Measurements from ENCODE around the gene CPED1. TPM values are rescaled to one million over a fixed set of nuclear protein-coding genes. Genes with fewer than 3 reads are reported as not detected.

CPED1 gene
- total RNA-seq, 1 donor from 2014 or later: not detected

DNA sequence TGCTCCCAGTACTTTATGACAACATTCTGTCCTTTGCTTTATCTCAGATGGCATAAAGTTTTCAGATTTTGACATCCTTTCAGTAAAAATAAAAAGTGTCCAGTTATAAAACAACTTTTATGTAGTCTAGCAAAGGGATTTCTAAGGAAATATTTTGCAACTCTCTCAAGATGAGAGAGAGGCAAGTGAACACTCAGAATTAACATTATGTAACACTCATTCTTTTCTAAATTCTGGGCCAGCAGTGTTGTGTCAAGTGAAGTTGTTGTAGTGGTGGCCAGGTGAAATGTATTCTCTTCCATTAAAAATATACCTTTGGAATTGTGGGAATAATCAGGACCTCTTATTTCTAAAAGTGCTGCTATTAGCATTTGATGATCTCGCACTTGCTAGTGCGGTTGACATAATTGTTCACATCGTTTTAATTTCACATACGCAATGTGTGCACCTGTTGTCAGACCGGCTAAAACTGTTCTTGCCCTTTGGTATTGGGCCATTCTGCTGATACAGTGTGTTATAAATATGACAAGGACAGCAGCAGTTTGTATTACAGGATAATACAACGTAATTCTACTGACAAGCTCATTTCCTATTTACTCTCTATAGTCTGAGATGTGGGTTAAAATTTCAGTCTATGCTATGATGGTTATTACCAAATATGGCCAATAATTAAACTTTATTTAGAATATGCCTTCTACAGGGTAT lies 23.8 kb downstream of the CPED1 start:
- no peak overlapping the region for H3K4me3 Mint-ChIP-seq
- no peaks in the 10 kb centered on the region for H3K9me3 ChIP-seq (ENCODE audit: low read depth)
- no peak overlapping the region for H3K4me2 ChIP-seq
- peaks cover 2% of the 10 kb centered on the region for H3K27me3 Mint-ChIP-seq (ENCODE audit: insufficient read depth, low read depth)
- no peaks in the 10 kb centered on the region for H3K36me3 ChIP-seq
- no peak for DNase-seq (ENCODE audit: low spot score)
- TF ChIP-seq EZH2phosphoT487 (IDR thresholded peaks at IDR 0.05): no peak
- no peak for TF ChIP-seq EZH2 (IDR thresholded peaks at IDR 0.05)
- TF ChIP-seq, protein P1, sequence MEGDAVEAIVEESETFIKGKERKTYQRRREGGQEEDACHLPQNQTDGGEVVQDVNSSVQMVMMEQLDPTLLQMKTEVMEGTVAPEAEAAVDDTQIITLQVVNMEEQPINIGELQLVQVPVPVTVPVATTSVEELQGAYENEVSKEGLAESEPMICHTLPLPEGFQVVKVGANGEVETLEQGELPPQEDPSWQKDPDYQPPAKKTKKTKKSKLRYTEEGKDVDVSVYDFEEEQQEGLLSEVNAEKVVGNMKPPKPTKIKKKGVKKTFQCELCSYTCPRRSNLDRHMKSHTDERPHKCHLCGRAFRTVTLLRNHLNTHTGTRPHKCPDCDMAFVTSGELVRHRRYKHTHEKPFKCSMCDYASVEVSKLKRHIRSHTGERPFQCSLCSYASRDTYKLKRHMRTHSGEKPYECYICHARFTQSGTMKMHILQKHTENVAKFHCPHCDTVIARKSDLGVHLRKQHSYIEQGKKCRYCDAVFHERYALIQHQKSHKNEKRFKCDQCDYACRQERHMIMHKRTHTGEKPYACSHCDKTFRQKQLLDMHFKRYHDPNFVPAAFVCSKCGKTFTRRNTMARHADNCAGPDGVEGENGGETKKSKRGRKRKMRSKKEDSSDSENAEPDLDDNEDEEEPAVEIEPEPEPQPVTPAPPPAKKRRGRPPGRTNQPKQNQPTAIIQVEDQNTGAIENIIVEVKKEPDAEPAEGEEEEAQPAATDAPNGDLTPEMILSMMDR (IDR thresholded peaks at IDR 0.05): no peak
- no peak overlapping the region for H3K27ac Mint-ChIP-seq
- no peaks in the 10 kb centered on the region for H3K36me3 Mint-ChIP-seq
- no peaks in the 10 kb centered on the region for H3K79me2 ChIP-seq (ENCODE audit: low read depth)
- H3K27ac ChIP-seq: no peak overlapping the region
- peaks cover 3% of the 10 kb centered on the region for H3K4me1 Mint-ChIP-seq
- H4K20me1 ChIP-seq (ENCODE audit: low read depth): no peaks in the 10 kb centered on the region
- no peak overlapping the region for H3K4me3 ChIP-seq
- H3K9me3 Mint-ChIP-seq: no peaks in the 10 kb centered on the region
- no peak overlapping the region for H3K9ac ChIP-seq
- no peaks in the 10 kb centered on the region for H3K4me1 ChIP-seq
- no peak overlapping the region for H2AFZ ChIP-seq (replicated peaks)
- H3K27me3 ChIP-seq: no peaks in the 10 kb centered on the region
- H3F3A ChIP-seq (ENCODE audit: low read depth): no peaks in the 10 kb centered on the region

DNA sequence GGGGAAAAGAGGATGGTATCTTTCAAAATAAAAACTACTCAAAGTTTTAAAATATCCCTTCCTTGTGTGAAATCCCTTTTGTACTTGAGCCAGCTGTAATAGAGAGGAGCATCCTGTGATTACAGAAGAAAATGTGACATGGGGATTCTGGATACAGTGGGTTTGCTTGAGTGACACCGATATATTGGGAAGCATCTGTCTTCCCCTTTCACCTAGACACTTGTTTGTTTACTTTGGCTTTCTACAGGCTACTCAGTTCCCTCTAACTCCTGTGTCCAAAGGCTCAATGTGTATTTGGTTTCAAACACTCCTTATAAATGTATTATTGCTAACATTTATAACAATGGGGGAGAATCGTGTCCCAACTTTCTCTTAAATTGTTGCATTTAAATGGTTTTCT lies 24.4 kb downstream of the CPED1 start:
- H3K36me3 Mint-ChIP-seq: no peaks in the 10 kb centered on the region
- Histone ChIP-seq H3K9me3 (ENCODE audit: low read depth) (no peaks in the 10 kb centered on the region), H3K36me3 (no peaks in the 10 kb centered on the region), H3F3A (ENCODE audit: low read depth) (no peaks in the 10 kb centered on the region), H3K27ac (no peak overlapping the region), H3K4me2 (no peak overlapping the region), H3K4me1 (no peaks in the 10 kb centered on the region), H3K9ac (no peak overlapping the region), H3K79me2 (ENCODE audit: low read depth) (no peaks in the 10 kb centered on the region), H4K20me1 (ENCODE audit: low read depth) (no peaks in the 10 kb centered on the region), H2AFZ (replicated peaks) (no peak overlapping the region), H3K27me3 (no peaks in the 10 kb centered on the region), H3K4me3 (no peak overlapping the region)
- no peaks in the 10 kb centered on the region for H3K4me1 Mint-ChIP-seq
- H3K27me3 Mint-ChIP-seq (ENCODE audit: insufficient read depth, low read depth): peaks cover 2% of the 10 kb centered on the region
- no peak overlapping the region for H3K4me3 Mint-ChIP-seq
- no peak overlapping the region for H3K27ac Mint-ChIP-seq
- H3K9me3 Mint-ChIP-seq: no peaks in the 10 kb centered on the region
- TF ChIP-seq, protein P1 (IDR thresholded peaks at IDR 0.05): no peak
- TF ChIP-seq EZH2 (IDR thresholded peaks at IDR 0.05) (no peak), EZH2phosphoT487 (IDR thresholded peaks at IDR 0.05) (no peak)
- DNase-seq (ENCODE audit: low spot score): no peak

- Mint-ChIP-seq H3K4me3 (no peak overlapping the region), H3K27me3 (ENCODE audit: insufficient read depth, low read depth) (peaks cover 2% of the 10 kb centered on the region), H3K9me3 (no peaks in the 10 kb centered on the region), H3K27ac (no peak overlapping the region), H3K36me3 (no peaks in the 10 kb centered on the region), H3K4me1 (no peaks in the 10 kb centered on the region)
- no peaks in the 10 kb centered on the region for H3K4me1 ChIP-seq
- H3K27ac ChIP-seq: no peak overlapping the region
- TF ChIP-seq, protein P1 (IDR thresholded peaks at IDR 0.05): no peak
- no peak for TF ChIP-seq EZH2 (IDR thresholded peaks at IDR 0.05)
- no peak for TF ChIP-seq EZH2phosphoT487 (IDR thresholded peaks at IDR 0.05)
- H4K20me1 ChIP-seq (ENCODE audit: low read depth): no peaks in the 10 kb centered on the region
- H3K4me3 ChIP-seq: no peak overlapping the region
- no peak overlapping the region for H3K4me2 ChIP-seq
- no peak overlapping the region for H2AFZ ChIP-seq (replicated peaks)
- H3F3A ChIP-seq (ENCODE audit: low read depth): no peaks in the 10 kb centered on the region
- DNase-seq (ENCODE audit: low spot score): no peak
- no peaks in the 10 kb centered on the region for H3K27me3 ChIP-seq
- no peaks in the 10 kb centered on the region for H3K79me2 ChIP-seq (ENCODE audit: low read depth)
- H3K9ac ChIP-seq: no peak overlapping the region
- H3K36me3 ChIP-seq: no peaks in the 10 kb centered on the region
- H3K9me3 ChIP-seq (ENCODE audit: low read depth): no peaks in the 10 kb centered on the region
Observed at GRCh38 chr7:121015560-121015959, 27.0 kb downstream of the CPED1 start.
